Ramos (cell line): ENCODE results near the gene ITGB3BP.
"Not testable (repeated sequence)": the region's sequence is repeated elsewhere in the genome, so short reads cannot be mapped to it uniquely, and the experiment has no call there.

ENCODE experiments used
- in situ Hi-C: fragments of 300-500 bp; cut with MboI; formaldehyde crosslinking; loops from one replicate; pipeline ENCODE4 v1.14.3; 2022; ENCODE audit warnings: low sequenced_read_pairs; ENCODE audit not compliant: unreplicated experiment

Gene ITGB3BP, protein sequence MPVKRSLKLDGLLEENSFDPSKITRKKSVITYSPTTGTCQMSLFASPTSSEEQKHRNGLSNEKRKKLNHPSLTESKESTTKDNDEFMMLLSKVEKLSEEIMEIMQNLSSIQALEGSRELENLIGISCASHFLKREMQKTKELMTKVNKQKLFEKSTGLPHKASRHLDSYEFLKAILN

GRCh38 chr1:63522891-63523728 is at the start of gene ITGB3BP, which contains the start of gene EFCAB7:
Gene ITGB3BP (minus strand): TSS chr1:63523225. CDS start chr1:63523133, 92 bp downstream.
Gene EFCAB7 (plus strand): TSS chr1:63523525. CDS start chr1:63525573, 2,048 bp downstream.
- in situ Hi-C loops, result no loop called here

- in situ Hi-C loops, result not testable (repeated sequence)
These were observed 49.7 kb upstream of the ITGB3BP start for GRCh38 chr1:63572686-63573085.

DNA sequence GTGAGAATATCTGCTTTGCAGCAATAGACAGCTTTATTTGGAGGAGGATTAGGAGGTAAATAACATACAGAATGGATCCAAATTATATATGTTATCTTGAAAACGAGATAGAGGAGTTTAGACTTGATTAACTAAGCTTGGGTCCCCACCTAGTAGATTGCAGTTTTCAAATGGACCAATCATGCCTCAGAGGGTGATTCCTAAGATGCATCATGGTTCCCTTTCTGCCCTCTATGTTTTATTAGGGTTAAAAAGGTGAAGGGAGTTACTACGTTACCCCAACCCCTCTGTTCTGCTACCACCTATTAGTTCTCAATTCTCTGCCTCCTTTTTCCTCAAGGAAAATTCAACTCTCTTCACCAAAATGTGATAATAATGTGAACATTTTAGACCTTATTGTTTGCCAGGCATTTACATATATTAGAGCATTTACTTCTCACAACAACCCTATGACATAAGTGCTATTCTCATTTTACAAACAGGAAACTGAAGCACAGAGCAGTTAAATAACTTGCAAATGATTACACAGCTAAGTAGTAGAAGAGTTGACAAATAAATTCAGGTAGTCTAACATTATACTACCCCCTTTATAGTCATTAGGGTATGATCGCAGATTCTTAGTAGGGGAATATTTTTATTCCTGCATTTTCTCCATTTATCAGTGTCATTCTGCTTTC is 46.8 kb upstream of the ITGB3BP start:
- in situ Hi-C loops, result no loop called here

GRCh38 chr1:63569068-63569467 is 46.0 kb upstream of the ITGB3BP start:
- in situ Hi-C loops, result no loop called here

- in situ Hi-C loops, result no loop called here
These were observed 40.7 kb upstream of the ITGB3BP start for GRCh38 chr1:63563745-63564144.

GRCh38 chr1:63559357-63559756 is 36.3 kb upstream of the ITGB3BP start:
- in situ Hi-C loops, result no loop called here

GRCh38 chr1:63557365-63557987 is 34.5 kb upstream of the ITGB3BP start:
- in situ Hi-C loops, result no loop called here

GRCh38 chr1:63555480-63555879 is 32.5 kb upstream of the ITGB3BP start:
- in situ Hi-C loops, result no loop called here

DNA sequence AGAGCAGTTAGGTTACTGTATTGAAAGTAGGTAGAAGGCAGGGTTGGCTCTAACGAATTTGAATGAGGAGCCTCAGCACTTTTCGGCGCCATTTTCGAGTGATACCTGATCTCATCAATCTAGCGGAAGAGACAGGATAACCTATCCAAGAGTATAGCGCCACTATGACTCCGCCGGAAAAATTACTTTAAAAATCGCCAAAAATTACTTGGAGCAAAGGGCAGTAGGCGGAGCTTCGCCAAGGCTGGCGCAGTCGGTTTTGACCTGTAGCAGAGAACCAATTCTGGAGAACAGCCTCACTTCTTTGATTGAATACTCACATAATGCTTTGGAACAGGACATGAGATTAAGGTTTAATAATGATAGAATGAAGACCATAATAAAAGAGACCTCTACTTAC is 25.9 kb upstream of the ITGB3BP start:
- in situ Hi-C loops, result loop anchor here (25.0 kb wide), 1 partner anchor 712 kb away; no protein-coding TSS in a partner anchor

GRCh38 chr1:63548303-63548702 is 25.3 kb upstream of the ITGB3BP start:
- in situ Hi-C loops, result loop anchor here (25.0 kb wide), 1 partner anchor 711 kb away; no protein-coding TSS in a partner anchor

DNA sequence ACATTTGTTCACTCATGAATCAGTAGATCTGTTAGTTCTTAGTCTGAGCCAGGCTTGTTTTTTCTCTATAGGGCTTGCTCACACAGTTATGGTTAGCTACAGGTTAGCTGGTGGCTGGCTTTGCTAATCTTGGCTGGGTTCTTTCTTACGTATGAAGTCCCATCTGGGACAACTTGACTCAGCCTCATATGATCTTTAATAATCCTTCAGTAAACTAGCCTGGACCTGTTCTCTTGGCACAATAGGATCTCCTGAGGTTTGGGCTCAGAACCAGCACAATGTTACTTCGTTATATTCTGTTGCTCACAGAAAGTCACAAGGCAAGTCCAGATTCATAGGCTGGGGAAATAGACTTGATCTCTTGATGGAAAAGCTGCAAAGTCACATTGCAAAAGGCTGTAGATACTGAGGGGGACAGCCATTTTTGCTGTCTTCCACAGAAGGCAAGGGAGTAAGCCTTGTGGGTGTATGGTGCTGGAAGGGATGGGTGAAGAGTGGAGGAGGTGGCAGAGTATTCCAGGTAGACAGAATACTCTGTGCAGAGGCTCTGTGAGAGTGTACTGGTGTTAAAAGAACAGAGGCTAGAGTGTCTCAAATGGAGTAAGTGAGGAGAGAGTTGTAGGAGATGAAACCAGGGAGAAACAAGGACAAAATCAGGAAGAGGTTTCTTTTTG is 24.7 kb upstream of the ITGB3BP start:
- in situ Hi-C loops, result loop anchor here (25.0 kb wide), 1 partner anchor 710 kb away; no protein-coding TSS in a partner anchor

DNA sequence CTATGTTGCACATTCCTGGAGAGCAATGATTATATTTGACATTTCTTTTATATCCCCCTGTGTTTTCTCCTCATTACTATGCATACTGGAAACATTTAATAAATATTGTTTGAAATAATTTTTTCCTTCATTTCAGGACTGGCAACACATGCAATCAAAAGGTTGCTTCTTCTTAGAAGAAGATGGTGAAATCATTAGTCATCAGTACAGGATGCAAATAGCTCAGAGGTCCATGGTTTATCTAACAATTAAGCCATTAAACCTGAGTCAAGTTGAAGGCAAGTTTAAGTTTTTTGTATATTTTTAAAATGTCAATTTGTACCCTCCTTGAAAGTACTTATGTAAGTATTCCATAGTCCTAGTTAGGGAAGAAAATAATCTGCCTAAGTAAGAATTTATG is 22.8 kb upstream of the ITGB3BP start:
- in situ Hi-C loops, result loop anchor here (25.0 kb wide), 1 partner anchor 708 kb away; no protein-coding TSS in a partner anchor

DNA sequence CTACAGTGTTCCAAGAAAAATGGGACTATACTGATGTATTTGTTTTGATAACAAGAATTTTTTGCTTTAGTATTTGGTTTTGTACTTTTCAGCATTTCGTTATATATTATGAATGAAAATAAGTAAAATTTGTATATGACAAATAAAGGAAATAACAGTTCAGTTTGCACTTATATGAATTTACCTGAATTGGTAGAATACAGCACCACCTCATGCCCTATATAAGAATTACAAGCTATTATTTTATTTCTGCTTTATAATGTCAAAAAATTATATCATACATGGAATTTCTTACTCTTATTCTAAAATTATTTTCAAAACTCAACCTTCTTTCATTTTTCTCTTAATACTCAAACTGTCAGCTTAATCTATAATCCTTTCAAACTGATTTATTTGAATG is 14.9 kb upstream of the ITGB3BP start:
- in situ Hi-C loops, result loop anchor here (25.0 kb wide), 1 partner anchor 701 kb away; no protein-coding TSS in a partner anchor

- in situ Hi-C loops, result loop anchor here (25.0 kb wide), 1 partner anchor 700 kb away; no protein-coding TSS in a partner anchor
These were observed 14.0 kb upstream of the ITGB3BP start for GRCh38 chr1:63537006-63537405.

DNA sequence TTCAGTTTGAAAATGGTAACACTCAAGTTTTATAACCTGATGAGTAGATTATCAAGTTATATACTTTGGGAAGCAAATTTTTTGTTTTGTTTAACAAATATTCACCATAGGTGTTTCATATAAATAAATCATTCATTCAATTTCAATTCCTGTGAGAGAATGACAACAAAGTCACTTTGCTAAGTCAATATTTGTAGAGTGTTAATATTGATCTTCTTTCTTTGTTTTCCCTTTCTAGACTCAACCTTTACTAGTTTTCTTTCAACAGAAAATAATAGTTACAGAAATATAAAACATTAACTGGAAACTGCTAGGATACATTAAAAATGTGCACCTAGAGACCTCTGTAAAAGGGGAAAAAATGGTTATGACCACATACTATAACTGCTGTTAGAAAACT is 11.4 kb upstream of the ITGB3BP start:
- in situ Hi-C loops, result loop anchor here (25.0 kb wide), 1 partner anchor 697 kb away; no protein-coding TSS in a partner anchor

DNA sequence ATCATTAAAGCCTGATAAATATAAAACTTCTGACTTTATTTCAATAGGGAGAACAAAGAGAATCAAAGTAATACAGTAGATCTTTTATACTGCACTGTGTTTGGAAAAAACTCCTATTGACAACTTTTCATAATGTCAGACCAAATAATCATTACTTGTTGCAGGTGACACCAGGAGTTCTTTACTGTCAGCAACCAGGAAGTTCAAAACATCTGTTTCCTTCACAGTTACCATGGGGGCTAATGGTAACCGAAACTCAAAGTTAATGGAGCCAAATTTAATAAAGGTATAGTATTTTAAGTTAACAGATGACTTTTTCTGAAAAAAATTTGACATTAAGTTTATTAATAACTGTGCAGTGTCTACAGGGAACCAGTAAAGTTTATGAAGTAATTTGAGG is 10.9 kb upstream of the ITGB3BP start:
- in situ Hi-C loops, result loop anchor here (25.0 kb wide), 1 partner anchor 697 kb away; no protein-coding TSS in a partner anchor

DNA sequence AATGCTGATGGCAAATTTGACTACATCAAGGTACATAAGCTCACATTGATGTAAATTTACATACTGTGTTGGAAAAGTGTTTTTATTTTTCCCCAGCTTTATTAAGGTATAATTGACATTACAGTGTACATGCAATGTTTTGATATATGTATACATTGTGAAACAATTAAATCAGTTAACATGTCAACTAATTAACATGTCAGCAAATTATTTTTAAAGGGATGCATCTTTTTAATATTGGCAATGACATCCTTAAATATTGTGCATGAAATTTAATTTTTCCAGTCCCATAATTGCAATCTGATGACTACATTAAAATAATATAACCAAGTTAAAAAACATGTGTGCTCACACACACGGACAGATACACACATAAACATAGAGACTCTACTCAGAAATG is 9.7 kb upstream of the ITGB3BP start:
- in situ Hi-C loops, result loop anchor here (25.0 kb wide), 1 partner anchor 695 kb away; no protein-coding TSS in a partner anchor

DNA sequence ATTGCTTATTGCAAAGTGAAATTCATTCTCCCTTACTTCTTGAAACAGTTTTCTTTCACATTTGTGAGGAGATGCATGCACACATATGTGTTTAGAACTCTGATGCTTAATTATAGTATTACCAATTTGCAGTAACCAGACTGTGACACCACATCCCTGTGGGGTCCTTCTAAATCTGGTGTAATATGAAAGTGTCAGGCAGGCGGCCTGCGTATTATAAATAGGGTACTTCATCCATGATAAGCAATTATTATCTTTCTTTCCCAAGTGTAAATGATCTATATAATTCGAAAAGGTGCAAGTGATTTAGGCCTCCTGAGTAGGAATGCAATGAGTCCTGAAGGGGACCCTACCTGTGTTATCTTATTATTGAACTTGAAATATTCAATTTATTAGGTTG is 1.2 kb upstream of the ITGB3BP start:
- in situ Hi-C loops, result no loop called here

DNA sequence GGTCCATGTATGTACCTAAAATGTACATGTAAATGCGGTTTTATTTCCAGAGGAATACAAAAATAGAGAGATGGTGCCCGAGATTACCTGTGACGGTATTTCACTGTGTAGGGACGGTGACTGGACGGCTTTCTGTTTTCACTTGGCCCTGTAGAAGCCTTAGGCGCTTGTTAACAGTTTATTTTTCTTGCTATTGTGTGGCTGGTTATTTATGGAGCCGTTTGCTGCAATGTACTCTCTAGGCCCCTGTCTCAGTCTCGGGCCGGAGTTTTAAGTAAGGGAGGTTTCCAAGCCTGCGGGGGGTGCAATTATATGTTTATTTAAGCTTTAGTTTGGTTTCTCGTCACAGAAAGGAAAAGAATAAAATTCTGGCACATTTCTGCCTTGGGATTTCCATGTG is 713 bp upstream of the ITGB3BP start:
- in situ Hi-C loops, result no loop called here
